HG02852 (cell line): ENCODE results near the gene IRS2.

Source experiments
- ATAC-seq: cut with Tn5 transposase; IDR thresholded peaks from one replicate; pipeline ENCODE4 v1.9.1; 2021; ENCODE audit warnings: mild to moderate bottlenecking, moderate library complexity; ENCODE audit not compliant: unreplicated experiment

The IRS2 gene

DNA sequence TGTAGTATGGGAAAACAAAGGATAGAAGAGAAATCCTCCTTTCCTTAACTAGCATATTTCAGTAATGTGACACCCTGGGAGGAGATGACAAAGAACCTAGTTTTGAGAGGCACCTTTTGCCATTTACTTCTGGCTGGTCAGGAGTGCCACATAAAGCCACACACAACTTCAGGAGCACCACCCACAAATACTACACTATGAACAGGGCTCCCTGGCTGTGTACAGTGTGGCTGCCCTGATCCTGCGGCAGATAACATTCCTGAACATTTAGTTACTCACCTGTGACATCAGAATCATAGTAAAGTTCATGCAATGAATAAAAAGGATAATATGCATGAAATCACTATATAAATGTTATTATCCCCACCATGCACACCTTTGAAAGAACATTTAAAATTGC, 17.4 kb upstream of the IRS2 start:
- ATAC-seq = no peak

DNA sequence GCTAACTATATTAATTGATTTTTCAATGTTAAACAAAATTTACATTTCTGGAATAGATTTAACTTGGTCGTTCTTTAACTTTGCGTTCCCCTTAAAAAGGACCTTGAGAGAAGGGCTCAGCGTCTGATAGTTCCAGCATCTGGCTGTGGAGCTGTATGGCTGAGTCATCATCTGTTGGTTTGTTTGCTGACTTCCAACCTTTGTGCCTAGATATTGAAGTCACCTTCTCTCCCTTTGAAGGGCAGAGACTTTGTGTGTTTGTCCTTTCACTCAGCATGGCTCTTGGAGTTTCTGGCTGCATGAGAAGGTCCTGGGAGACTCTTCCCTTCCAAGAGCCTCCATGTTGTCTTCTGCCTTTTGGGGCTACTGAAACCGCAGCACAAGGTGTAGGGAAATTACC, 16.6 kb upstream of the IRS2 start:
- ATAC-seq = no peak

DNA sequence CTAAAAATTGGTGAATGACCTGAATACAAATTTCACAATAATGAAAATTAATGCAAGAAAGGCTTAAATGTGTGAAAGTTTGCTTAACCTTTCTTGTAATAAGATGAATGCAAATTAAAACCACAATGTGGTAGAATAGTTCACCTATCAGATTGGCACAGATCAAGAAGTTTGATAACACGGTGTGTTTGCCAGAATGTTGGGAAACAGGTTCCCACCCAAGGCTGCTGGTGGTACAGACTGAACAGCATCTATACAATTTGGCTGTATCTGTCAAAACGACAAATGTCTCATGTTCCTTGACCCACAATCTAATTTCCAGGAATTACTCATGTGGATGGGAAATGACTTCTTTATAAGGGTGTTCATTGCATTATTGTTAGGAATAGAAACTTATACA, 8.6 kb upstream of the IRS2 start:
- ATAC-seq = no peak

DNA sequence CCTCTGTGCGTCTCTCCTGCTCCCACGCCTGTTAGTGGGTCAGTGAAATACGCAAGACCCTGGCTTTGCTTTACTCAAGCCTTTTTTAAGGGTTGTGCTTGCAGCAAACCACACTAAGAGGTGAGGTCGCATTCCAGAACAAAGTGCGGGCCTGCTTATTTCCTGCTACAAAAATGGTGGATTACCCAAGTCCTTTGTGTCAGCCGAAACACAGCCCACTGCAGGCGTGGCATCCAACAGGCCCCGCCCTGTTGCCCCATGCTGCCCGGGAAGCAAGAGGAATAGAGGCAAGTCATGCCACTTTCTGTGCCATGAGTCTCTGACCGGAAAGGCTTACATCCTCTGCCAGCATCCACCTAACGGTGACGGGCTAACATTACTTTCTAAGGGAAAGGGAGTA, 7.7 kb upstream of the IRS2 start:
- no peak for ATAC-seq

DNA sequence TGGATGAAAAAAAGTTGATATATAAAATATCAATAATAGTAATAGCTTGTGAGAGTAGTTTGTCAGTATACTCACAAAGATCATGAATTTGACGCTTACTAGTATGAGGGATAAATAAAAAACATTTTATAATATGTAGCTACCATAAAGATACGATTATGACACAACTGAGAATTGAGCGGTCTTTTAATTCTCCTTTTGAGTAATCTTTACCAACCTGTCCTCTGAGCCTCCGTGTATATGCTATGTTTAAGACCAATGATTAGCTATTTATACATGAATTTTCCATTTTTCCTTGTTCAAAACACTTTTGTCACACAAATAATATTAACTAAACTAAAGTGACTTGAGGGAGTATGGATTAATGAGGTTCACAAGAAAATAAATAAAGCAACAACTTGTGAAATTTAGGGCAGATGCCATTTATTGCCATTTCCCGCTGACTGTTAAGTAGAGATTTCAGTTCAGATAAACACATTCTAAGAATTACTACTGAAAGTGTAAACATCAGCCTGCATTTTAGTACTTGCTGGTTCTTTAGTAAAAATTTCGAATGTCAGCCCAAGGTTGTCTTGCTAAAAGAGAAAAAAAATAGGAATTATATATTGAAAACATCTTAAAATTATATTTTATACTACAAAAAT, 6.2 kb upstream of the IRS2 start:
- no peak for ATAC-seq

DNA sequence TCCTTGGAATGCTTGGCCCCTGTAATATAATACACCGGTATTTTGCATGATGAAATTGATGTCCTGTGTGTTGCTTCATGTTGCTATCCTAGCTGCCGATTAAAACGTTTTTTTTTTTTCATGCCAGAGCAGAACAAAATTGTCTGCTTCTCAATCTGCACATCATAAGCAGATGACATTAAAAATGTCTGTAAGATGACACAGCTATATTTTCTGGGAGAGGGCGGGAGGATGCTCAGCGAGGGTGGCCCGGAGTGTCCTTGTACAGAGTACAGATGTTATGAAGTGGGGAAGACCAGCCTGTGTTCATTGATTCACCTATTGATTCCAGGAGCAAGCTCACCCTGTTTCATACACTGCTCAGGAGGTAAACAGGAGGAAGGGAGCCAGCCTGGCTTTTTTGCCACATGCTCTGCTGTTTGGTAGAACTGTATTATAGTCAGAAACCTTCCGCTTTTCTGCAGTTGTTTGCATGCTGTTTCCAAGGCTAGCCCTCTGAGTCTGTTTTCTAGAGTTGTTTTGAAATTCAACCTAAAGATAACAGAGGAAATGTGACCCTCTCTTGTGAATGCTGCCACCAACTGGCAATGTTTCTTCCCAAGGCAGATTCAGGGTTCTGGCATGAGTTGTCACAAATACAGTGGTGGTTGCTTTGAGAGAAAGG, 4.7 kb upstream of the IRS2 start:
- ATAC-seq = no peak

DNA sequence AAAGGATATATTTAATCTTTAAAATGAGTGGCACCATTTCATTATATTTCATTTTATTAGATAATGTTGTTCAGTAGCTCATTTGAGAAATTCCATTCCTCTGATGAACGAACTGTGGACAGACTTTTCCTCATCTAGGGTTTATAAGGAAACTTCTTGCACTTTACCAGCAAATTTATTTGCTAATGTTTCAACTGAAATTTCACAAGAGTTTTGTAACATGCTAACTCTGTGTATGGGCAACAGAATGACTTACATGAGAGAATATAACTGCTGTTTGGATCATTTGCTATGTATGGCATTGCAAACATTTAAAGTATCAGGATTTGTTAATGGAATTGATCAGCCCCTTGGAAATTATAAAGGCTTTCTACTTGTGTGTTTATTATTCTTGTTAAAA, 3.7 kb upstream of the IRS2 start:
- ATAC-seq = no peak

DNA sequence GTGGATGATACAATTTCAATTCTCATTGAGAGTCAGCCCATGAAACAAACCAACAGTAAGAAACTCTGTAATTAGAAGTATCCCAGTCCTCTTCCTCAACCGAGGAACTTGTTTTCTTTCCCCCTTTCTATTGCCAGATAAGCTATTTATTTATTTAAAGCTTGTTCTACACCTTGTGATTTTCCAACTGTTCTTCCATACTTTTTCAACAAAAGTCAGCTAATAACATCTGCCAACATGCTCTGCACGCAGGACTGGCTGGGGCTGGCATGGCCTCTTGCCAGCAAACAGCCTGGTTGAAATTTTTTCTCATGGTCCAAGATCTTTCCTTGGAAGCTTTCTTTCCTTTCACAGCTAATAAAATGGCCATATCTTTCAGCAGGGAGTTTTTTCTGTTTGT, 2.9 kb upstream of the IRS2 start:
- no peak for ATAC-seq

DNA sequence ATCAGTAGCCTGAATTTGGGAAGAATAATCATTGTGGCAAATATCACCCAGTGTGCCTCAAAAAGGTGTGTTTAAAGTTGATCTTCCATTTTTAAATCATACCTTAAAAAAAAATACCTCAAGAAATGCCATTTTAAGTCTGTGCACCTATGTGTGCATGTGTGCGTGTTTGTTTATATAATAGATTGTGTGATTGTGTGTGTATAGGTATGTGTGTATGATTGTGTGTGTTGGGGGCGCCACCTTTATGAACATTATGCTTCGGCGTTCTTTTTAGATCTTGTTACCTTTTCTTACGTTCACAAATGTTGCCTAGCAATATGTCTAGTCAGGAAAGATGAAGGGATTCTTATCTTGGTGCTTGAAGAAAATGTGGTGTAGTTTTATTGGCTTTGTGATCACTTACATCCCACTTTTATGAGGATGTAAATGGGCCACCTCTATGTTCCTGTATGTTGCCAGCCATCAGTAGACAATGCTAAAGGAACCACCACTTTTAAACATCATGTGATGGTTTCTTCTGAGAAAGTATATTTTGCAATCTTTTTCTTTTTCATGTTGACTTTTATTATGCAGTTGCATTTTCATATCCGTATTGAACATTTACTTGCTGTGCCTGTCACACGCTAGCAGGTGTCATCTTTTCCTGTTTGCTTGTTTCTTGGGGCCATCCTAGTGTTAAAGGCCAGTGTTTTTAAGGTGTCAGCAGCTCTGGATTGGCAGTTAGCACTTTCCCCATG, 2.2 kb upstream of the IRS2 start:
- ATAC-seq = no peak

DNA sequence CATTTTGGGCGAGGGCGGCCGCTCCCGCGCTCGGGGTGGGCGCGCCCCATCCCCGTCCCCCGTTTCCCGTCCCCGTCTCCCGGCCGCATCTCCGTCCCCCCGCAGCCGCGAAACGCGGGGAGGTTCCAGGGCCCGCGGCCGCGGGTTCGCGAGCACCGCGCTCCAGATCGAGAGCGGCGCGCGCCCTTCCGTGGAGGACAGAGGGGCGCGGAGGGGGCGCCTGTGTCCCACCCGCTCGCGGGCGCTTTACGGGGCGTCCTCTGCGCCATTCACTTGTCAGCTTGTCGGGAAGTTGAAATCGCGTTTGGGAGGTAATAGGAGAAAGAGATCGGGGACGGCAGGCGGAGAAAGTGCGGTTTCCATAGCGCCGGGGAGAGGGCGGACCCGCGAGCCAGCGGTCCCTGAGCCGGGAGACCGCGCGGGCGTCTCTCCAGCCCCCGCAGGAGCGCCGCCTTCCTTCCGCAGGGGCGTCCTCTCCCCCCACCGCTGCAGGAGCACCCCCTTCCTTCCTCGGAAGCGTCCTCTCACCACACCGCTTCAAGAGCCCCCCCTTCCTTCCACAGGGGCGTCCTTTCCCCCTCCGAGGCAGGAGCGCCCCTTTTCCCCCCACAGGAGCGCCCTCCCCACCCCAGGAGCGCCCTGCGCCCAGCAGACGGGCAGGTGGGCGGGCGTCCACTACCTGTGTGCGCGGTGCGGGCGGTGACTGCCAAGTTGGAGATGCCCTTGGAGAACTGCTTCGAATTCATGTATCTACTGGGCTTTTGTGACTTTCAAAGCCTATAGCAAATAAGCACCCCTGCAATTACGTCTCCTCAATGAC, 962 bp upstream of the IRS2 start:
- ATAC-seq = peak; percentile 4

DNA sequence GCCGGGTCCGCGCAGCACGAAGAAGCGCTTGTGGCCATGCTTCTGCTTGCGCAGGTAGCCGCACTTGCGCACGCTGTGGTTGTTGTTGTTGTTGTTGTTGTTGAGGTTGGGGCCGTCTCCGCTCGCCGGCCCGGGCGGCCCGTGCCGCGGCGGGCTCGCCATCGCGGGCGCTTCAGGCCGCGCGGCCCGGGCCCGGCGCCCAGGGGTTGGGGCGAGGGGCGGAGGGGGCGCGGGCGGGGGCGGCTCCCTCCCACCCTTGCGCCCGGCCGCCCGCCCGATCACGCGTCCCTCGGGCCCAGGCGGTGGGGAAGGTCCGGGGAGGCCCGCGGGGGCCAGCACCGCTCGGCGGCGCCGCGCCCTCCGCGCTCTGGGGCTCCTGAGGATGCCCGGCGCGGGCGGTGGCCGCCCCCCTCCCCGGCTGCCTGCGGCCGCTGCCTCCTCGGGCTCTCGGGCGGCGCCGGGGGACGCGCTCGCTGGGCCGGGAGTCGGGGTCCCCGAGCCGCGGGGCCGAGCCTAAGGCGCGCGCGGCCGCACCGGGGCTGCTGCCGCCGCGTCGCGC, 412 bp downstream of the IRS2 start:
- ATAC-seq = peak; percentile 19

DNA sequence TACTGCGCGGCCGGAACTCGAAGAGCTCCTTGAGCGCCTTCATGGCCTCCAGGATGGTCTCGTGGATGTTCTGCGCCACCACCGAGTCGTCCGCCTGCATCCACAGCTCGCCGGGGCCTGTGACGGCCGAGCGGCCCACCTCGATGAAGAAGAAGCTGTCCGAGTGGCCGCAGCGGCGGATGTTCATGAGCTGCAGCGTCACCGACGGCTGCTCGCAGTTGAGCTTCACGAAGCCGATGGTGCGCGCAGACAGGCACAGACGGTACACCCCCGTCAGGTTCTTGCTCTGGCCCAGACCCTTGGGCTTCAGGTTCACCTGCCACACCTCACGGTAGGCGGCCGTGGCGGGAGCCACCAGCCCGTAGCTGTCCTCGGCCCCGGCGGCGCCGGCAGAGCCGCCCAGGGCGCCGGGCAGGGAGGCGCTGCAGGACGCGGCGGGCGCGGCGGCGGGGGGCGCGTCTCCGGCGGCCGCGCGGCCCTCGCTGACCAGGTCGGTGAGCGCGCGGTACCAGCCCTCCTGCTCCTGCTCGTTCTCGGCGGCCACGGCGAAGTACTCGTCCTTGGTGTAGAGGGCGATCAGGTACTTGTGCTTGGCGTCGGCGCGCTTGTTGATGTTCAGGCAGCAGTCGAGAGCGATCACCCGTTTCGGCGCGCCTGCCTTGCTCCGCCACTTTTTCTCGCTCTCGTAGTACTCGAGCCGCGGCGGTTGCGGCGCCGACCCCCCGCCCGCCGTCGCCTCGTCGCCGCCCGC, 1.1 kb downstream of the IRS2 start:
- no peak for ATAC-seq

DNA sequence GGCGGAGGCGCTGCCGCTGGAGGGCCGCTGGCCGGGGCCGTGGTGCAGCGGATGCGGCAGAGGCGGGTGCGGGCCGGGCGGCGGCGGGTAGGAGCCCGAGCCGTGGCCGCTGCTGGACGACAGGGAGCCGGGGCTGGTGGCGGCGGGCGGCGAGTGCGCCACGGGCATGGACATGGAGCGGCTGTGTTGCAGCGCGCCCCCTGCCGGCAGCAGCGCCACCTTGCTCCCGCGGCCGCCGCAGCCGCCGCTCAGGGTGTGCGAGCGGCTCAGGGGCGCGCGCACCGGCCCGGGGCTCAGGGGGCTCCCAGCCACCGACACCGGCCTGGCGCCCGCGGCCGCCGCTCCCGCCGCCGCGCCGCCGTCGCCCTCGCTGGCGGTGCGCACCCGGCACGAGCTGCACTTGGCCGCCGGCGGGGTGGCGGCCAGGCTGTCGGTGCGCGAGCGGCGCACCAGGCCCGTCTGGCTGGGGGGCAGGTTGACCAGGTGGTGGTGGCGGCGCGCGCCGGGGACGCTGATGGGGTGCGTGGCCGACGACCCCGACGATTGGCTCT, 1.7 kb downstream of the IRS2 start:
- ATAC-seq = no peak

DNA sequence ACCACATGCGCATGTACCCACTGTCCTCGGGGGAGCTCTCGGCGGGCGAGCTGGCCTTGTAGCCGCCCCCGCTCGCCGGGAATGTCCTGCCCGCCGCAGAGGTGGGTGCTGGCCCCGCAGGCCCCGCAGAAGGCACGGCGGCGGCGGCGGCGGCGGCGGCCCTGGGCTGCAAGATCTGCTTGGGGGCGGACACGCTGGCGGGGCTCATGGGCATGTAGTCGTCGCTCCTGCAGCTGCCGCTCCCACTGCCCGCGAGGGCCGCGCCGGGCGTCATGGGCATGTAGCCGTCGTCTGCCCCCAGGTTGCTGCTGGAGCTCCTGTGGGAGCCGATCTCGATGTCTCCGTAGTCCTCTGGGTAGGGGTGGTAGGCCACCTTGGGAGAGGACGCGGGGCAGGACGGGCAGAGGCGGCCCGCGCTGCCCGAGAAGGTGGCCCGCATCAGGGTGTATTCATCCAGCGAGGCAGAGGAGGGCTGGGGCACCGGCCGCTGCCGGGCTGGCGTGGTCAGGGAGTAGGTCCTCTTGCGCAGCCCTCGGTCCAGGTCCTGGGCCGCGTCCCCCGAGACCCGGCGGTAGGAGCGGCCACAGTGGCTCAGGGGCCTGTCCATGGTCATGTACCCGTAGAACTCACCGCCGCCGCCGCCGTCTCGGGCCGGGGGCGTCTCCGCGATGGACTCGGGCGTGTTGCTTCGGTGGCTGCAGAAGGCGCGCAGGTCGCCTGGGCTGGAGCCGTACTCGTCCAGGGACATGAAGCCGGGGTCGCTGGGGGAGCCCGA, 2.4 kb downstream of the IRS2 start:
- ATAC-seq = no peak

DNA sequence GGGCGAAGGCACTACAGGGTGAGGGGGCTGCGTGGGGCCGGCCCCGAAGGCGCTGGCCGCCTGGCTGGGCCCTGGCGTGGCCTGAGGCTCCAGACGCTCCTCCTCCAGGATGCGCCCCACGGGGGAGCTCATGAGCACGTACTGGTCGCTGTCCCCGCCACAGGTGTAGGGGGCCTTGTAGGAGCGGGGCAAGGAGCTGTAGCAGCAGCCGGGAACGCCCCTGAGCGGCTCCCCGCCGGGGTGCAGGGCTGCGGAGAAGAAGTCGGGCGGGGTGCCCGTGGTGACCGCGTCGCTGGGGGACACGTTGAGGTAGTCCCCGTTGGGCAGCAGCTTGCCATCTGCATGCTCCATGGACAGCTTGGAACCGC, 3.0 kb downstream of the IRS2 start:
- ATAC-seq = no peak

DNA sequence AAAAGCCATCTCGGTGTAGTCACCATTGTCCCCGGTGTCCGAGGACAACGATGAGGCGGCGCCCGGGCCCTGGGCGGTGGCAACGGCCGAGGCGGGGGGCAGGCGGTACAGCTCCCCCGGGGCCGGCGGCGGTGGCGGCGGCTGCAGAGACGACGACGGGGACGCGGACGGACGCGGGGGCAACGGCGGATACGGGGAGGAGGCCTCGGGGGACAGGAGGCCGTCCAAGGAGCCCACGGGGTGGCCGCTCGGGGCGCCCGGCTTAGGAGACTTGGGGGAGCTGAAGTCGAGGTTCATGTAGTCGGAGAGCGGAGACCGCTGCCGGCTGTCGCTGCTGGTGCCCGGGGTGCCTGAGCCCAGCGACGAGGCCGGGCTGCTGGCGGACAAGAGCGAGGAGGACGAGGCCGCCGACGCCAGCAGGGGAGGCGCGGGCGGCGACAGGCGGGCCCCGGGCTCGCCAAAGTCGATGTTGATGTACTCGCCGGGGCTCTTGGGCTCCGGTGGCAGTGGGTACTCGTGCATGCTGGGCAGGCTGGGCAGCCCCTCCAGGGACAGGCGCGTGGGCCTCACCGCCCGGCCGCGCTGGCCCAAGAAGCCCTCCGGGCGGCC, 3.5 kb downstream of the IRS2 start:
- ATAC-seq = no peak

DNA sequence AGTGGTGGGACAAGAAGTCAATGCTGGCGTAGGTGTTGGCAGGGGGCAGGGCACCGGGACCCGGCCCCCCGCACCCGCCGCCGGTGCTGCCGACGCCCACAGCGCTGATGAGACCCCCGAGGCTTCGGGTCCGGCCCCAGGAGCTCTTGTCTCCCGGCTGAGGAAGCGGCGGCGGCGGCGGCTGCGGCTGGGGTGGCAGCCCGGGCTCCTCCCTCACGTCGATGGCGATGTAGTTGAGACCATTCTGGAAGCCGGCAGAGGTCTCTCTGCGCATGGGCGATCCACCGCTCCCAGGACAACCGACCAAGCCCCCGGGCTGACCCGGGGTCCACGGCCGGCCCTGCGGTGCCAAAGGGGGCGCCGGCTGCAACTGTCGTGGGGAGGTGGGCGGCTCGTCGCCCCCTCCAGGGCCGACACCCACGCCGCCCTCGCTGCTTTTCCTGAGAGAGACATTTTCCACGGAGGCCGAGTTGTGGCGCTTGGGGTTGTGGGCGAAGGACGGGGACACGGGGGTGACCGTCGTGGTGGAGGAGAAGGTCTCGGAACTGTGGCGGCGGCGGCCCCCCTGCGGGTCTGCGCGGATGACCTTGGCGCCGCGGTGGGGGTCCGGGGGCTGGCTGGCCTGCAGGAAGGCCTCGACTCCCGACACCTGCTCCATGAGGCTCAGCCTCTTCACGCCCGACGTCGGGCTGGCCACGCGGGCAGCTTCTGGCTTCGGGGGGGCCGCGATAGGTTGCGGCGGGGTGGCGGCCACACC, 4.1 kb downstream of the IRS2 start:
- no peak for ATAC-seq

DNA sequence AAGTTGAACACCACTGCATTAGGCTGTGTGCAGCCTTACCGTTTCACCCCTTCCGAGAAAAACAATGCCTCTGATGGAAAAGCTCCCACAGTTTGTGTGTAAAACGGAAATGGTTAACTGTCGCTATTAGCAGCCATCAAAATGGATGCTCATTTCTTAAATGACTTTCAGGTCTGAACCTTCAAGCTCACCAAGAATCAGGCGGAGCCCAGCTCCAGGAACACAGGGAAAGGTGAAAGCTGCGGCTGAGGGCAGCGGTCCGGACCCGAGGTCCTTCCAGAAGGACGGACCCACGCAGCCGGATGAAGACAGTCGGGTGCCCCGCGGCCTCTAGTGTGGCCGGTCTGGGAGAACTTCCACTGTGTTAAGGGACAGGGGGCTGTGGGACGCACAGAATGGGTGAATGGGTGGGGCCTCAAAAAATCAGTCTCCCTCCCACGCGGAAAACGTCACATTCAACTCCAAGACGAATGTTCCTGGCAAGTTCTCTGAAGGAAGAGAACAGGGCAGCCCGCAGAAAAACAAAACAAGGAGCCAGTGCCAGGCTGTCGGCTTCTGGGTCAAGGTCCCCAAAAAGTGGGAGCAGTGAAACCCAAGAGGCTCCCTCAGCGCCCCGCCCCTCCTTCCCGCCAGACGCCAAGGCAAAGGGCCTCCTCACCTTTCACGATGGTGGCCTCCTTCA, 4.9 kb downstream of the IRS2 start:
- no peak for ATAC-seq
